ENCODE results near the gene LGALS9C.
"Not testable (repeated sequence)": the region's sequence is repeated elsewhere in the genome, so short reads cannot be mapped to it uniquely, and the experiment has no call there.

- TF ChIP-seq POLR2A (IDR thresholded peaks at IDR 0.05; ENCODE audit: borderline replicate concordance, extremely low read depth, insufficient read depth, insufficient read length); CTCF (IDR thresholded peaks at IDR 0.05 in 2 of 3, conservative IDR thresholded peaks at IDR 0.05 in 1 of 3; ENCODE audit: borderline replicate concordance in 1 of 3, insufficient read depth in 1 of 3, low read depth in 2 of 3, low read length in 2 of 3); MAX (IDR thresholded peaks at IDR 0.05); EZH2phosphoT487 (IDR thresholded peaks at IDR 0.05; ENCODE audit: borderline replicate concordance); ZFX (IDR thresholded peaks at IDR 0.05); POLR2AphosphoS5 (IDR thresholded peaks at IDR 0.05; ENCODE audit: low read depth, low read length); EZH2 (IDR thresholded peaks at IDR 0.05); FOSL1 (IDR thresholded peaks at IDR 0.05; ENCODE audit: low read depth); CEBPB (IDR thresholded peaks at IDR 0.05; ENCODE audit: low read depth); EGR1 (IDR thresholded peaks at IDR 0.05; ENCODE audit: low read depth); JUND (IDR thresholded peaks at IDR 0.05); ZBTB33 (IDR thresholded peaks at IDR 0.05; ENCODE audit: extremely low read depth, insufficient replicate concordance, low read length): not testable (repeated sequence)
Measured at GRCh38 chr17:18488622-18489021, 12.0 kb downstream of the LGALS9C start.
